Measurements from ENCODE around the gene TMEM203. TPM values are rescaled to one million over a fixed set of nuclear protein-coding genes. Genes with fewer than 3 reads are reported as not detected.

Gene TMEM203
- total RNA-seq, 1 donor from 2014 or later, result 40.3 TPM

DNA sequence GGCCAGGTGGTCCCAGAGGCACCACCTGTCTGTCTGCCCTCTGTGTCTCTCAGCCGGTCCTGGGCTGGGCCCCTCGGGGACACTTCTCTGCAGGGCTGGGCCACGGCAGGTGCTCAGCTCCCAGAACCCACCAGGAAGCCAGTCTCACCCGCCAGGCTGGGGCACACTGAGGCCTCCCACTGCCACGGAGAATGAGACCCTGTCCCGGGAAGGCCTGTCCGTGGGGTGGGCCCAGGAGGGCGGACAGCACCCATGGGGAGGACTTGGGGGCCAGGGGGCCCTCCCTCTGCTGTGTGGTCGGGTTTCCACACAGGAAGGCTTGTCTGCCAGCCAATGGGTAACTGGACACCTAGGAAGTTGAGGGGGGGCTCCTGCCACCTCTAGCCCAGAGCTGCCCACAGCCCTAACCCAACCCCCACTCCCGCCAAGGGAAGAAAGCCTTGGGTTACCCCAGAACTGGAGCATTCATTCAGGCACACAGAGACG, 31.5 kb upstream of the TMEM203 start:
- H3K36me3 ChIP-seq (ENCODE audit: control insufficient read depth, insufficient read depth, low read length), result peaks cover 3% of the 10 kb centered on the region
- TF ChIP-seq, protein P1, sequence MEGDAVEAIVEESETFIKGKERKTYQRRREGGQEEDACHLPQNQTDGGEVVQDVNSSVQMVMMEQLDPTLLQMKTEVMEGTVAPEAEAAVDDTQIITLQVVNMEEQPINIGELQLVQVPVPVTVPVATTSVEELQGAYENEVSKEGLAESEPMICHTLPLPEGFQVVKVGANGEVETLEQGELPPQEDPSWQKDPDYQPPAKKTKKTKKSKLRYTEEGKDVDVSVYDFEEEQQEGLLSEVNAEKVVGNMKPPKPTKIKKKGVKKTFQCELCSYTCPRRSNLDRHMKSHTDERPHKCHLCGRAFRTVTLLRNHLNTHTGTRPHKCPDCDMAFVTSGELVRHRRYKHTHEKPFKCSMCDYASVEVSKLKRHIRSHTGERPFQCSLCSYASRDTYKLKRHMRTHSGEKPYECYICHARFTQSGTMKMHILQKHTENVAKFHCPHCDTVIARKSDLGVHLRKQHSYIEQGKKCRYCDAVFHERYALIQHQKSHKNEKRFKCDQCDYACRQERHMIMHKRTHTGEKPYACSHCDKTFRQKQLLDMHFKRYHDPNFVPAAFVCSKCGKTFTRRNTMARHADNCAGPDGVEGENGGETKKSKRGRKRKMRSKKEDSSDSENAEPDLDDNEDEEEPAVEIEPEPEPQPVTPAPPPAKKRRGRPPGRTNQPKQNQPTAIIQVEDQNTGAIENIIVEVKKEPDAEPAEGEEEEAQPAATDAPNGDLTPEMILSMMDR (IDR thresholded peaks at IDR 0.05; ENCODE audit: insufficient read depth, low read length, poor library complexity, severe bottlenecking), result no peak
- DNase-seq (ENCODE audit: low read depth), result no peak
- peaks cover 39% of the 10 kb centered on the region for H3K27me3 ChIP-seq (ENCODE audit: control insufficient read depth, insufficient read depth, low read length)
- no peak overlapping the region for H3K4me3 ChIP-seq (ENCODE audit: low read depth, low read length)

- H3K36me3 ChIP-seq (ENCODE audit: control insufficient read depth, insufficient read depth, low read length), result no peaks in the 10 kb centered on the region
- DNase-seq (ENCODE audit: low read depth), result no peak
- TF ChIP-seq, protein P1 (IDR thresholded peaks at IDR 0.05; ENCODE audit: insufficient read depth, low read length, poor library complexity, severe bottlenecking), result peak; percentile 99
- no peak overlapping the region for H3K4me3 ChIP-seq (ENCODE audit: low read depth, low read length)
- peaks cover 41% of the 10 kb centered on the region for H3K27me3 ChIP-seq (ENCODE audit: control insufficient read depth, insufficient read depth, low read length)
Measured at GRCh38 chr9:137236238-137236935, 30.9 kb upstream of the TMEM203 start.

DNA sequence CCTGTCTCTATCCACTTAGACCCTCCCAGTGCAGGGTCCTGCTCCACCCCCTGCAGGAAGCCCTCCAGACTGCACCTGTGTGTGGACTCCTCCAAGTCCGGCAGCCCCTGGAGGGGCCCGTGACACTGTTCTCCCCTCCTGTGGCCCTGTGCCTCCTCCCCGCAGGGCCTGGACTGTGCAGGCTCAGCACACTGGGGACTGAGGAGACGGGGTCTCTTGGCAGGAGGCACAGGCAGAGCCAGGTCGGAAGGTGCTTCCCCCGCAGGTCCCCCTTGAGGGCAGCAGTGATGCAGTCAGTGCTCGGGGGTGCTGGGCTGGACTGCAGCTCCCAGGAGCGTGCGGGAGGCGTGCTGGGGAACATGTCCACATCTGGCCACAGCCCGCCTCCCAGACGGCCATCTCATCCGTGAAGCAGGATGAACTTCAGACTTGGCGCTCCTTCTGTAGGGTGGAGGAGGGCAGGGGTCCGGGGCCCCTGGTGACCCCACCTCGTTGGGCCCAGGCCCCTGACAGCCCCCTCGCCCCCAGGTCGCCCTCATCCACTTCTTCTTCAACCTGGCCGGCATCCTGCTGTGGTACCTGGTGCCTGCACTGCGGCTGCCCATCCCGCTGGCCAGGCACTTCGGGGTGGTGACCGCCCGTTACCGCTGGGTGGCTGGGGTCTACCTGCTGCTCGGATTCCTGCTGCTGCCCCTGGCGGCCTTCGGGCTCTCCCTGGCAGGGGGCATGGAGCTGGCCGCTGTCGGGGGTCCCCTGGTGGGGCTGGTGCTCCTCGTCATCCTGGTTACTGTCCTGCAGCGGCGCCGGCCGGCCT, 30.2 kb upstream of the TMEM203 start:
- no peaks in the 10 kb centered on the region for H3K36me3 ChIP-seq (ENCODE audit: control insufficient read depth, insufficient read depth, low read length)
- TF ChIP-seq, protein P1 (IDR thresholded peaks at IDR 0.05; ENCODE audit: insufficient read depth, low read length, poor library complexity, severe bottlenecking), result no peak
- no peak for DNase-seq (ENCODE audit: low read depth)
- H3K4me3 ChIP-seq (ENCODE audit: low read depth, low read length), result no peak overlapping the region
- peaks cover 42% of the 10 kb centered on the region for H3K27me3 ChIP-seq (ENCODE audit: control insufficient read depth, insufficient read depth, low read length)

DNA sequence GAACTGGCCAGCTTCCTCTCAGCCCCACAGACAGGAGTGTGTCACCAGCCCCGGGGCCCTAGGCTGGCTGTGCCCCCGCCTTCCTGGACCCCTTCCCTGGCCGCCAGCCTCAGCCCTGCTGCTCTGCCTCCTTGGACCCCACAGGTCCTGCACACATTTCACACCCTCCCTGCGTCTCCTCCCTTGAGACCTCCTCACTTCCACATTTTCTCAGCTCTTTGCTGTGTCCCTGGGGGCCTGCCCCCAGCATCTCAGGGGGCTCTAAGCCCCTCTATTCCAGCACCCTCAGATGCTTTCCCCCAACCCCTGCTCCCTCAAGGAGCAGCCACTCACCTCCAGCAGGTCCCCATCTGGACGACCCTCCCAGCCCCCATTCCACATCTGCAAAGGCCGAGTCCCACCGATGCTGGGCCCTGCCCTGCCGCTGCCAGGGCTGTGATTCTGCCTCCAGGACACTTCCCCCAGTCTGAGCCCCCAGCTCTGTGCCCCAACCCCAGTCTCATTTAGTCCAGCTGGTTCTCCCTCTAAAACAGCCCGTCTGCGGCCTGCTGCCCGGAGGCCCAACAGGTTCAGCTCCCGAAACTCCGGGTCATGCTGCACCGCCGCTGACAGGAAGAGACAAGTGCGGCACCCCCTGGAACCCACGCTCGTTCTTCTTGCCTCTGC, 29.4 kb upstream of the TMEM203 start:
- DNase-seq (ENCODE audit: low read depth), result no peak
- TF ChIP-seq, protein P1 (IDR thresholded peaks at IDR 0.05; ENCODE audit: insufficient read depth, low read length, poor library complexity, severe bottlenecking), result no peak
- Histone ChIP-seq H3K36me3 (ENCODE audit: control insufficient read depth, insufficient read depth, low read length) (no peaks in the 10 kb centered on the region), H3K4me3 (ENCODE audit: low read depth, low read length) (no peak overlapping the region), H3K27me3 (ENCODE audit: control insufficient read depth, insufficient read depth, low read length) (peaks cover 46% of the 10 kb centered on the region)

GRCh38 chr9:137234055-137234697, 28.7 kb upstream of the TMEM203 start:
- TF ChIP-seq, protein P1 (IDR thresholded peaks at IDR 0.05; ENCODE audit: insufficient read depth, low read length, poor library complexity, severe bottlenecking), result no peak
- no peaks in the 10 kb centered on the region for H3K36me3 ChIP-seq (ENCODE audit: control insufficient read depth, insufficient read depth, low read length)
- H3K4me3 ChIP-seq (ENCODE audit: low read depth, low read length), result no peak overlapping the region
- DNase-seq (ENCODE audit: low read depth), result no peak
- H3K27me3 ChIP-seq (ENCODE audit: control insufficient read depth, insufficient read depth, low read length), result peaks cover 52% of the 10 kb centered on the region
